CD4-positive, alpha-beta T cell treated with Interleukin-10 for 1 hour (primary cell): Measurements from ENCODE around the gene ATP5F1D.
A peak's percentile ranks its signal among the peaks of the same experiment; 100 is the strongest.

Experiments used
- DNase-seq: peaks from one replicate; pipeline ENCODE4 v3.0.0-alpha.2; 2020

ATP5F1D gene

GRCh38 chr19:1233115-1233667 is 8.4 kb upstream of the ATP5F1D start:
- DNase-seq: no peak

GRCh38 chr19:1234051-1234954 is 7.2 kb upstream of the ATP5F1D start:
- DNase-seq: no peak

- DNase-seq: no peak
Observed at GRCh38 chr19:1234955-1235380, 6.6 kb upstream of the ATP5F1D start.

GRCh38 chr19:1235625-1236538 is 5.7 kb upstream of the ATP5F1D start:
- no peak for DNase-seq

- no peak for DNase-seq
Observed at GRCh38 chr19:1236576-1236975, 5.0 kb upstream of the ATP5F1D start.

GRCh38 chr19:1237027-1237659 is 4.4 kb upstream of the ATP5F1D start:
- DNase-seq: no peak

- DNase-seq: peak; percentile 30
Observed at GRCh38 chr19:1237754-1238368, 3.7 kb upstream of the ATP5F1D start, which contains the start of gene CBARP. Gene CBARP (minus strand): TSS chr19:1238005. CDS start chr19:1236100, 1,905 bp downstream.

- DNase-seq: peak; percentile 19
Observed at GRCh38 chr19:1238369-1239303, 2.9 kb upstream of the ATP5F1D start.

GRCh38 chr19:1239420-1239795 is 2.1 kb upstream of the ATP5F1D start:
- DNase-seq: no peak

- DNase-seq: peak; percentile 92
Observed at GRCh38 chr19:1239796-1240737, 1.5 kb upstream of the ATP5F1D start.

- no peak for DNase-seq
Observed at GRCh38 chr19:1240925-1241324, 626 bp upstream of the ATP5F1D start.

- peak; percentile 88 for DNase-seq
Observed at GRCh38 chr19:1243768-1244692, 2.5 kb downstream of the ATP5F1D start.

GRCh38 chr19:1244693-1245451 is 3.3 kb downstream of the ATP5F1D start:
- DNase-seq: peak; percentile 48

GRCh38 chr19:1245494-1246264 is 4.1 kb downstream of the ATP5F1D start:
- no peak for DNase-seq

- DNase-seq: peak; percentile 12
Observed at GRCh38 chr19:1246265-1247087, 4.9 kb downstream of the ATP5F1D start.

GRCh38 chr19:1247748-1248138 is 6.2 kb downstream of the ATP5F1D start:
- DNase-seq: no peak
